Osteocyte (in vitro differentiated cells): ENCODE data around the gene SYNGAP1. TPM values are rescaled to one million over a fixed set of nuclear protein-coding genes. Genes with fewer than 3 reads are reported as not detected.
"Not testable (repeated sequence)": the region's sequence is repeated elsewhere in the genome, so short reads cannot be mapped to it uniquely, and the experiment has no call there.

Experiments
- DNase-seq: peaks from one replicate; pipeline ENCODE4 v3.0.0; 2021; ENCODE audit warnings: mixed read lengths; ENCODE audit not compliant: unreplicated experiment; ENCODE audit errors: extremely low spot score
- H3K27ac Mint-ChIP-seq: one replicate; pipeline ENCODE4 v1.8.0; 2021; ENCODE audit warnings: mild to moderate bottlenecking, mixed read lengths; ENCODE audit not compliant: unreplicated experiment
- H3K27me3 Mint-ChIP-seq: one replicate; pipeline ENCODE4 v1.8.0; 2021; ENCODE audit warnings: mixed read lengths; ENCODE audit not compliant: unreplicated experiment
- H3K36me3 Mint-ChIP-seq: one replicate; pipeline ENCODE4 v1.8.0; 2021; ENCODE audit warnings: mixed read lengths; ENCODE audit not compliant: unreplicated experiment
- H3K4me1 Mint-ChIP-seq: one replicate; pipeline ENCODE4 v1.8.0; 2021; ENCODE audit warnings: mixed read lengths; ENCODE audit not compliant: unreplicated experiment
- H3K4me3 Mint-ChIP-seq: one replicate; pipeline ENCODE4 v1.8.0; 2021; ENCODE audit warnings: mild to moderate bottlenecking, moderate library complexity, mixed read lengths; ENCODE audit not compliant: unreplicated experiment
- H3K9me3 Mint-ChIP-seq: one replicate; pipeline ENCODE4 v1.8.0; 2021; ENCODE audit warnings: mixed read lengths; ENCODE audit not compliant: unreplicated experiment
- CTCF ChIP-seq: fragments of 200-600 bp; sonication (generic); IDR thresholded peaks from 2 replicates; pipeline ENCODE4 v1.5.0; 2021; ENCODE audit warnings: antibody characterized with exemption, mild to moderate bottlenecking, moderate library complexity
- total RNA-seq: library from RNA; stranded (reverse); gene quantifications from 2 replicates; pipeline ENCODE4 v1.2.1, GENCODE V29; 2021

SYNGAP1 gene
- total RNA-seq, 1 donor from 2014 or later = 34.7 TPM

DNA sequence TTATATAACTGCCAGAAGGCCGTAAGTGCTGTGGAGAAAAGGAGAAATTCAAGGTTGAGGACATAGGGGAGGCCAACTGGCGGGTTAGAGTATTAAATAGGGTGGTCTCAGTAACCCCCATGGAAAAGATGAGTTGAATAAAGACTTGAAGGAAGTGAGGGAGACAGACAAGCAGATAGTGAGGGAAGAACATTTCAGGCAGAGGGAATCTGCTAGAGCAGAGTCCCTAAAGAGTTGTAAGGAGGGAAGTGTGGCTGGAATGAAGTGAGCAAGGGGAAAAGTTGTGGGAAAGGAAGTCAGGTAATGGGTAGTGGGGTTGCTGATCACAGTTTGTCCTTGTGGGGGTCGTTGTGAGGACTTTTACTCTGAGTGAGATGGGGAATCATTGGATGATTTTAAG, 26.9 kb upstream of the SYNGAP1 start:
- peaks cover 32% of the 10 kb centered on the region for H3K4me1 Mint-ChIP-seq
- H3K27me3 Mint-ChIP-seq = no peaks in the 10 kb centered on the region
- no peaks in the 10 kb centered on the region for H3K9me3 Mint-ChIP-seq
- H3K36me3 Mint-ChIP-seq = no peaks in the 10 kb centered on the region
- DNase-seq = no peak
- TF ChIP-seq CTCF = no peak
- peak overlapping the region; percentile 96 for H3K27ac Mint-ChIP-seq
- peak overlapping the region; percentile 80 for H3K4me3 Mint-ChIP-seq

DNA sequence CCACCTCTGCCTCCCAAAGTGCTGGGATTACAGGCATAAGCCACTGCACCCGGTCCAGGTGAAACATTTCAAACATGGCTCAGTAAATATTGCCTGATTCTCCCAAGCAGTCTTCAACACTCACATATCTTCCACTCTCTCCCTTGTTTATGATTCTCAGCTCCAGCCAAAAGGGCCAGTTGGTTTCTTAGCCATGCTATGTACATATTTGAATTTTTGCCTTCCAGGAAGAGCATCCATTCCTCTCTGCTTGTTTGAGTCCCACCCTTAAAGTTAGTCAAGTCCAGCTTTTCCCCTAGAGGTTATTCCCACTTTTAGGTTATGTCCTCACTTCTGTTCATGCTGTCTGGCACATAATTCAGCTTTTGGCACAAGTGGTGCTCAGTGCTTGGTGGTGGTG, 22.3 kb upstream of the SYNGAP1 start:
- Mint-ChIP-seq H3K27me3 (no peaks in the 10 kb centered on the region), H3K9me3 (no peaks in the 10 kb centered on the region), H3K4me1 (peaks cover 20% of the 10 kb centered on the region), H3K4me3 (no peak overlapping the region), H3K36me3 (no peaks in the 10 kb centered on the region), H3K27ac (peak overlapping the region; percentile 39)
- TF ChIP-seq CTCF = no peak
- DNase-seq = no peak

DNA sequence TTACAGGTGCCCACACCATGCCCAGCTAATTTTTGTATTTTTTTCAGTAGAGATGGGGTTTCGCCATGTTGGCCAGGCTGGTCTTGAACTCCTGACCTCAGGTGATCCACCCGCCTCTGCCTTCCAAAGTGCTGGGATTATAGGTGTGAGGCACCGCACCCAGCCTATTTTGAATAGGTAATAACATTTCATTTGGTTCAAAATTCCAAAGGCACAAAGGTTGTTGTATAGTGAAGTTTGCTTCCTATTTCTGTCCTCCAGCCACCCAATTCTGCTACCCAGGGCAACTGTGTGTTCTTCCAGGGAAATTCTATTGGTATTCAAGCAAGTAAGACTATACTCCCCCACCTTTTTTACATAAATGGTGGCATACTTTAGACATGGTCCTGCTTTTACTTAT, 21.3 kb upstream of the SYNGAP1 start:
- peaks cover 13% of the 10 kb centered on the region for H3K4me1 Mint-ChIP-seq
- not testable (repeated sequence) for H3K36me3 Mint-ChIP-seq, H3K4me3 Mint-ChIP-seq, H3K27me3 Mint-ChIP-seq, H3K27ac Mint-ChIP-seq, H3K9me3 Mint-ChIP-seq, DNase-seq

DNA sequence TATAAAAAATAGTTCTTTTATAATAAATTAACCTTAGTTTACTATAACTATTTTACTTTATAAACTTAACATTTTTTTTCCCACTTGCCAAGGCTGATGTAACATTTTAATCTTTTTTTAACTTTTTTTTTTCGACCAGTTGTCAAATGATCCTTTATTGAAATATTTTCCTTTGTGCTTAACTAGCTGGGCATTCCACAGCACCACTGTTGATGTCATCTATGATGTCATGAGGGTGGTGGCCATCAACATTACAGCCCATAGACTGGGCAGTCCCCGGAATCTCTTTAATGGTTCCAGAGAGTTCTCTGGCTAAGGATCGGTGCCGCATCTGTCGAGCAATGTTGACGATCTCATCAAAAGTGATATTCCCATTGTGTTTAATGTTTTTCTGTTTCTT, 20.0 kb upstream of the SYNGAP1 start:
- not testable (repeated sequence) for H3K36me3 Mint-ChIP-seq, DNase-seq, H3K9me3 Mint-ChIP-seq, H3K27me3 Mint-ChIP-seq, H3K27ac Mint-ChIP-seq, H3K4me1 Mint-ChIP-seq, H3K4me3 Mint-ChIP-seq

GRCh38 chr6:33404884-33405283, 15.0 kb upstream of the SYNGAP1 start:
- no peaks in the 10 kb centered on the region for H3K9me3 Mint-ChIP-seq
- no peak overlapping the region for H3K4me3 Mint-ChIP-seq
- H3K4me1 Mint-ChIP-seq = peaks cover 2% of the 10 kb centered on the region
- no peaks in the 10 kb centered on the region for H3K36me3 Mint-ChIP-seq
- peak overlapping the region; percentile 56 for H3K27ac Mint-ChIP-seq
- no peak for DNase-seq
- no peaks in the 10 kb centered on the region for H3K27me3 Mint-ChIP-seq
- no peak for TF ChIP-seq CTCF

DNA sequence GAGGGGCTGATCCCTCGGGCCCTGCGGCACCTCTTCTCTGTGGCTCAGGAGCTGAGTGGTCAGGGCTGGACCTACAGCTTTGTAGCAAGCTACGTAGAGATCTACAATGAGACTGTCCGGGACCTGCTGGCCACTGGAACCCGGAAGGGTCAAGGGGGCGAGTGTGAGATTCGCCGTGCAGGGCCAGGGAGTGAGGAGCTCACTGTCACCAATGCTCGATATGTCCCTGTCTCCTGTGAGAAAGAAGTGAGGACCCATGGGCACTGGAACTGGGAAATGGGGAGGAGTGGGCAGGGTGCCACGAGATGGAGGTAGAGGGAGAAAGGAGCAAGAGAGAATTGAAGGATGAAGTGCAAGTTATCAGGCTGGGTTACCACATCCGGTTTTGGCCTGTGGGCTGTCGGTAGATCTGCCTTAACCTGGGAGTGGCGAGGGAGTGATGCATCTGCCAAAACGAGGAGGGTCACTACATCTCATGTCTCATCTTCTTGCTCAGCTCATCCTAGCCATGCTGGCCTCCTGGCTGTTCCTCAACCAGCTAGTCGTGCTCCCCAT, 14.4 kb upstream of the SYNGAP1 start:
- no peak overlapping the region for H3K27ac Mint-ChIP-seq
- H3K9me3 Mint-ChIP-seq = no peaks in the 10 kb centered on the region
- no peak for TF ChIP-seq CTCF
- no peak for DNase-seq
- H3K27me3 Mint-ChIP-seq = no peaks in the 10 kb centered on the region
- H3K4me3 Mint-ChIP-seq = no peak overlapping the region
- H3K36me3 Mint-ChIP-seq = no peaks in the 10 kb centered on the region
- H3K4me1 Mint-ChIP-seq = peaks cover 5% of the 10 kb centered on the region
